Astrocyte (in vitro differentiated cells and primary cell): ENCODE results near the gene AMIGO3. TPM values are rescaled to one million over a fixed set of nuclear protein-coding genes. Genes with fewer than 3 reads are reported as not detected.

Experiments used
- DNase-seq: peaks from one replicate; pipeline ENCODE4 v3.0.0-alpha.2; 2010; ENCODE audit warnings: low read depth
- FAIRE-seq: peaks from 2 replicates; lab custom pipeline; 2011; peaks lifted over from hg19 to GRCh38; lab: Jason Lieb, UNC
- H2AFZ ChIP-seq: 2 replicates; pipeline ENCODE4 v1.6.0; 2012; ENCODE audit warnings: low read depth, low read length, inconsistent platforms
- H3K27ac ChIP-seq: 2 replicates; pipeline ENCODE4 v1.5.1; 2011; ENCODE audit warnings: low read depth, low read length, inconsistent platforms
- H3K27me3 ChIP-seq: 2 replicates; pipeline ENCODE4 v1.6.0; 2011; ENCODE audit warnings: low read length, inconsistent platforms; ENCODE audit not compliant: insufficient read depth
- H3K36me3 ChIP-seq: 2 replicates; pipeline ENCODE4 v1.5.1; 2011; ENCODE audit warnings: low read length, inconsistent platforms; ENCODE audit not compliant: insufficient read depth
- H3K4me1 ChIP-seq: 2 replicates; pipeline ENCODE4 v1.5.1; 2011; ENCODE audit warnings: low read length, inconsistent platforms; ENCODE audit not compliant: insufficient read depth
- H3K4me2 ChIP-seq: 2 replicates; pipeline ENCODE4 v1.6.0; 2012; ENCODE audit warnings: low read length, inconsistent platforms
- H3K4me3 ChIP-seq: 2 replicates; pipeline ENCODE4 v1.5.1; 2011; ENCODE audit warnings: low read depth, mild to moderate bottlenecking, low read length, inconsistent platforms; ENCODE audit not compliant: insufficient read depth
- H3K79me2 ChIP-seq: 2 replicates; pipeline ENCODE4 v1.6.0; 2012; ENCODE audit warnings: mild to moderate bottlenecking, low read length, inconsistent platforms; ENCODE audit not compliant: insufficient read depth
- H3K9ac ChIP-seq: 2 replicates; pipeline ENCODE4 v1.6.0; 2012; ENCODE audit warnings: mild to moderate bottlenecking, low read length, inconsistent platforms
- H3K9me3 ChIP-seq: 2 replicates; pipeline ENCODE4 v1.5.1; 2012; ENCODE audit warnings: low read depth, mild to moderate bottlenecking, low read length, inconsistent platforms; ENCODE audit not compliant: insufficient read depth
- H4K20me1 ChIP-seq: 2 replicates; pipeline ENCODE4 v1.6.0; 2012; ENCODE audit warnings: low read length, inconsistent platforms; ENCODE audit not compliant: insufficient read depth
- H3K27ac Mint-ChIP-seq: one replicate; pipeline ENCODE4 v1.8.0; 2021; ENCODE audit warnings: mild to moderate bottlenecking, mixed read lengths; ENCODE audit not compliant: unreplicated experiment
- H3K27me3 Mint-ChIP-seq: one replicate; pipeline ENCODE4 v1.8.0; 2021; ENCODE audit warnings: low read depth, mixed read lengths; ENCODE audit not compliant: unreplicated experiment
- H3K36me3 Mint-ChIP-seq: one replicate; pipeline ENCODE4 v1.8.0; 2021; ENCODE audit warnings: low read depth, mixed read lengths; ENCODE audit not compliant: unreplicated experiment
- H3K4me1 Mint-ChIP-seq: one replicate; pipeline ENCODE4 v1.8.0; 2021; ENCODE audit warnings: low read depth, mixed read lengths; ENCODE audit not compliant: unreplicated experiment
- H3K4me3 Mint-ChIP-seq: one replicate; pipeline ENCODE4 v1.8.0; 2021; ENCODE audit warnings: mild to moderate bottlenecking, moderate library complexity, mixed read lengths; ENCODE audit not compliant: unreplicated experiment
- H3K9me3 Mint-ChIP-seq: one replicate; pipeline ENCODE4 v1.8.0; 2021; ENCODE audit warnings: mild to moderate bottlenecking, mixed read lengths; ENCODE audit not compliant: unreplicated experiment
- CTCF ChIP-seq: IDR thresholded peaks from 2 replicates; pipeline ENCODE4 v1.5.1; 2011; ENCODE audit warnings: low read depth, mild to moderate bottlenecking, inconsistent platforms, low read length, moderate library complexity; ENCODE audit not compliant: insufficient read depth
- EZH2 ChIP-seq: IDR thresholded peaks from 2 replicates; pipeline ENCODE4 v1.6.1; 2012; ENCODE audit warnings: mild to moderate bottlenecking, low read length, inconsistent platforms; ENCODE audit not compliant: insufficient read depth
- total RNA-seq: library from RNA; stranded (reverse); gene quantifications from 2 replicates; pipeline ENCODE4 v1.2.1, GENCODE V29; 2021

Gene AMIGO3
- total RNA-seq, 1 donor from 2014 or later, result 0.16 TPM

GRCh38 chr3:49668861-49669260 is 50.6 kb downstream of the AMIGO3 start:
- Histone ChIP-seq H3K4me3 (no peak overlapping the region), H3K79me2 (peaks cover 7% of the 10 kb centered on the region), H2AFZ (no peak overlapping the region), H3K27ac (no peak overlapping the region), H4K20me1 (peaks cover 5% of the 10 kb centered on the region), H3K9ac (no peak overlapping the region), H3K9me3 (no peaks in the 10 kb centered on the region), H3K4me2 (peak overlapping the region; percentile 51), H3K4me1 (peaks cover 19% of the 10 kb centered on the region), H3K36me3 (no peaks in the 10 kb centered on the region), H3K27me3 (no peaks in the 10 kb centered on the region)
- Mint-ChIP-seq H3K4me1 (peaks cover 16% of the 10 kb centered on the region), H3K27me3 (peaks cover 2% of the 10 kb centered on the region), H3K36me3 (no peaks in the 10 kb centered on the region), H3K4me3 (no peak overlapping the region), H3K9me3 (no peaks in the 10 kb centered on the region), H3K27ac (no peak overlapping the region)
- peak; percentile 41 for DNase-seq
- TF ChIP-seq EZH2, result no peak
- TF ChIP-seq CTCF, result no peak
- FAIRE-seq, result no peak

- H3K27me3 ChIP-seq, result no peaks in the 10 kb centered on the region
- Mint-ChIP-seq H3K27ac (no peak overlapping the region), H3K9me3 (no peaks in the 10 kb centered on the region), H3K27me3 (peaks cover 2% of the 10 kb centered on the region), H3K4me3 (peak overlapping the region; percentile 5), H3K4me1 (peaks cover 16% of the 10 kb centered on the region), H3K36me3 (no peaks in the 10 kb centered on the region)
- FAIRE-seq (no peak), DNase-seq (no peak)
- peaks cover 5% of the 10 kb centered on the region for H4K20me1 ChIP-seq
- H3K9me3 ChIP-seq, result no peaks in the 10 kb centered on the region
- H3K4me2 ChIP-seq, result peak overlapping the region; percentile 25
- H2AFZ ChIP-seq, result no peak overlapping the region
- H3K4me3 ChIP-seq, result no peak overlapping the region
- peaks cover 17% of the 10 kb centered on the region for H3K4me1 ChIP-seq
- no peak for TF ChIP-seq EZH2
- peaks cover 5% of the 10 kb centered on the region for H3K79me2 ChIP-seq
- H3K27ac ChIP-seq, result no peak overlapping the region
- H3K9ac ChIP-seq, result peak overlapping the region; percentile 33
- H3K36me3 ChIP-seq, result no peaks in the 10 kb centered on the region
These were observed 51.1 kb downstream of the AMIGO3 start for GRCh38 chr3:49668414-49668797.

GRCh38 chr3:49667701-49668413 is 51.6 kb downstream of the AMIGO3 start:
- Histone ChIP-seq H3K27me3 (no peaks in the 10 kb centered on the region), H3K4me3 (no peak overlapping the region), H3K9me3 (no peaks in the 10 kb centered on the region), H3K36me3 (no peaks in the 10 kb centered on the region), H3K4me1 (peaks cover 12% of the 10 kb centered on the region), H4K20me1 (peaks cover 5% of the 10 kb centered on the region), H3K27ac (no peak overlapping the region), H3K79me2 (no peaks in the 10 kb centered on the region), H3K4me2 (peak overlapping the region; percentile 25), H3K9ac (peak overlapping the region; percentile 33), H2AFZ (no peak overlapping the region)
- H3K27me3 Mint-ChIP-seq, result peaks cover 2% of the 10 kb centered on the region
- DNase-seq (no peak), FAIRE-seq (no peak)
- no peaks in the 10 kb centered on the region for H3K36me3 Mint-ChIP-seq
- no peak overlapping the region for H3K27ac Mint-ChIP-seq
- TF ChIP-seq CTCF (no peak), EZH2 (no peak)
- no peaks in the 10 kb centered on the region for H3K9me3 Mint-ChIP-seq
- peak overlapping the region; percentile 5 for H3K4me3 Mint-ChIP-seq
- peaks cover 16% of the 10 kb centered on the region for H3K4me1 Mint-ChIP-seq

Other genes with a start within 250 kb of the AMIGO3 start
- gene DAG1, start 249.4 kb downstream of the AMIGO3 start, total RNA-seq, result 64.3 and 84.3 TPM in 2 replicates
- gene BSN, start 165.2 kb downstream of the AMIGO3 start, total RNA-seq, result 0.75 and 0.86 TPM in 2 replicates
- gene APEH, start 45.3 kb downstream of the AMIGO3 start, total RNA-seq, result 80.8 and 91.2 TPM in 2 replicates
- gene MST1, start 30.2 kb downstream of the AMIGO3 start, total RNA-seq, result 9.3 and 15.1 TPM in 2 replicates
- gene RNF123, start 30.1 kb downstream of the AMIGO3 start, total RNA-seq, result 40.9 and 49.8 TPM in 2 replicates
- gene GMPPB, start 4.3 kb upstream of the AMIGO3 start, total RNA-seq, result 21.4 and 24.6 TPM in 2 replicates
- 34.5 and 38.3 TPM in 2 replicates for gene IP6K1, start 66.9 kb upstream of the AMIGO3 start, total RNA-seq
- not detected in 2 replicates for gene CDHR4, start 80.2 kb upstream of the AMIGO3 start, total RNA-seq
- 2.7 and 3.9 TPM in 2 replicates for gene INKA1, start 83.6 kb upstream of the AMIGO3 start, total RNA-seq
- 18.9 and 26.2 TPM in 2 replicates for gene UBA7, start 94.3 kb upstream of the AMIGO3 start, total RNA-seq
- 3.2 and 3.4 TPM in 2 replicates for gene TRAIP, start 136.9 kb upstream of the AMIGO3 start, total RNA-seq
- 0.22 and 0.45 TPM in 2 replicates for gene CAMKV, start 150.2 kb upstream of the AMIGO3 start, total RNA-seq
- gene MST1R, start 184.2 kb upstream of the AMIGO3 start, total RNA-seq, result 0.46 and 0.57 TPM in 2 replicates
- 12.4 and 15.2 TPM in 2 replicates for gene MON1A, start 210.1 kb upstream of the AMIGO3 start, total RNA-seq
- gene RBM6, start 220.5 kb upstream of the AMIGO3 start, total RNA-seq, result 49.0 and 53.9 TPM in 2 replicates